Effector CD8-positive, alpha-beta T cell (primary cell): ENCODE measurements around the gene GAGE1.
"Not testable (repeated sequence)": the region's sequence is repeated elsewhere in the genome, so short reads cannot be mapped to it uniquely, and the experiment has no call there.

Source experiments
- DNase-seq: peaks from one replicate; lab custom pipeline; 2025; lab: John Stamatoyannopoulos, UW
- total RNA-seq, 4 experiments: gene quantifications; one replicate each; lab custom pipeline; 2026; lab: John Stamatoyannopoulos, UW

The GAGE1 gene, protein sequence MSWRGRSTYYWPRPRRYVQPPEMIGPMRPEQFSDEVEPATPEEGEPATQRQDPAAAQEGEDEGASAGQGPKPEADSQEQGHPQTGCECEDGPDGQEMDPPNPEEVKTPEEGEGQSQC
- 0 reads per million in 4 experiments for total RNA-seq

- not testable (repeated sequence) for DNase-seq
Observed at GRCh38 chrX:49598720-49599119, at the start of gene GAGE1. Gene GAGE1, plus strand, starts transcription at chrX:49599020. Its CDS starts 1,155 bp downstream, at chrX:49600175.

DNA sequence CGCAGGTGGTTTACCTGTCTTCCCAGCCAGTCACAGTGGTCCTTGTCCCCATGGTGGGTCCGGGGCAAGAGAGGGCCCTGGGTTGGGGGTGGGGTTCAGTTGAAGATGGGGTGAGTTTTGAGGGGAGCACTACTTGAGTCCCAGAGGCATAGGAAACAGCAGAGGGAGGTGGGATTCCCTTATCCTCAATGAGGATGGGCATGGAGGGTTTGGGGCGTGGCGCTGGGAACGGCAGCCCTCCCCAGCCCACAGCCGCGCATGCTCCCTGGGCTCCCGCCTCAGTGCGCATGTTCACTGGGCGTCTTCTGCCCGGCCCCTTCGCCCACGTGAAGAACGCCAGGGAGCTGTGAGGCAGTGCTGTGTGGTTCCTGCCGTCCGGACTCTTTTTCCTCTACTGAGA lies 47.8 kb upstream of the GAGE1 start, which contains the start of gene GAGE12E:
TSS of gene GAGE12E (plus strand) at position 301 of the 400 bp plus-strand sequence. CDS start 1,155 bp downstream, outside the sequence.
- DNase-seq: not testable (repeated sequence)

GRCh38 chrX:49560542-49560941 lies 38.3 kb upstream of the GAGE1 start, which contains the start of gene GAGE12F:
Gene GAGE12F, plus strand, starts transcription at chrX:49560842. Its CDS starts 1,155 bp downstream, at chrX:49561997.
- not testable (repeated sequence) for DNase-seq

DNA sequence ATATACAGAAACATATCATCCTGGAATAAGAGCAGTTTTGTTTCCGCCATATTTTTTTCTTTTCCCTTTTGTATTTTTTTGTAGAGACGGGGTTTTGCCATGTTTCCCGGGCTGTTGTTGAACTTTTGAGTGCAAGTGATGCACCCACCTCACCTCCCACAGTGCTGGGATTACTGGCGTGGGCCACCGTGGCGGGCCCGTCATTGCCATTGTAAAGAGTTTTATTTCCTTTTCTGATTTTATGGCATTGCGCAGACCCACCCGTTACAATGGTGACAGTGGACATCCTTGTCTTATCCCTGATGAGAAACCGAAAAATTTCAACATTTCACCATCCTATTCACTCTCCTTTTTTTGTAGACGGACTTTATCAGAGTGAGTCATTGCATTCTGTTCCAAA lies 30.1 kb upstream of the GAGE1 start:
- DNase-seq: not testable (repeated sequence)

GRCh38 chrX:49569152-49569551 lies 29.7 kb upstream of the GAGE1 start:
- not testable (repeated sequence) for DNase-seq

GRCh38 chrX:49570100-49570499 lies 28.7 kb upstream of the GAGE1 start, which contains the start of gene GAGE12G:
Gene GAGE12G, plus strand, starts transcription at chrX:49570400. Its CDS starts 1,155 bp downstream, at chrX:49571555.
- not testable (repeated sequence) for DNase-seq

GRCh38 chrX:49579649-49580048 lies 19.2 kb upstream of the GAGE1 start, which contains the start of gene GAGE12H:
Gene GAGE12H, plus strand, starts transcription at chrX:49579949. Its CDS starts 1,155 bp downstream, at chrX:49581104.
- DNase-seq: not testable (repeated sequence)

GRCh38 chrX:49589196-49589595 lies 9.6 kb upstream of the GAGE1 start, which contains the start of gene GAGE2A:
Gene GAGE2A, plus strand, starts transcription at chrX:49589496. Its CDS starts 1,155 bp downstream, at chrX:49590651.
- DNase-seq: not testable (repeated sequence)

DNA sequence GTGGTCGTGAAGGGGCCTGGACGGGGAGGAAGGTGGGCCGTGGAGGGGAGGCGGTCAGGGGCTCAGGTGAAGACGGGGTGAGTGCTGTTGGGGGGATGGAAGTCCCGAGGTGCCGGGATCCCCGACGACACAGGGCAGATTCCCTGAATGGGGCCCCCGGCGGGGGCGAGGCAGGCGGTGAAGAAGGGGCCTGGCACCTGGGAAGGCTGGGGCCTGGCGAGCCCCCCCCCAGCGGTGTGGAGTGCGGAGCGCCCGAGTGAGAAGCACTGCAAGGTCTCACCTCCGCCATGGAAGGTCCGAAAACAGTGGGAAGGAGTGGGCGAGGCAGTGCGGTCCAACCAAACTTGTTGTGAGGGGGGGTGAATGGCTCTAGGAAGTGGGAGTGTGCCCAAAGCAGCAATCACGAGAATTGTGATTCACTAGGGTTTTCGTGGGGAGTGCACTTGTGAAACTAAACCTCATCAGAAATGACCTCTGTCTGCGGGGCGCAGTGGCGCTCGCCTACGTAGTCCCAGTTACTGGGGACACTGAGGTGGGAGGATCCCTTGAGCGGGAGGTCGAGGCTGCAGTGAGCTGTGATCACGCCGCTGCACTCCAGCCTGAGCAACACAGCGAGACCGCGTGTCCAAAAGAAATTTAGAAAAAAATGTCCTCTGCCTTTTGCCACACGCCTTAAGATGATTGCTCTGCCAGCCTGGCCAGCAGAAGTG lies 8.9 kb upstream of the GAGE1 start:
- DNase-seq: not testable (repeated sequence)

GRCh38 chrX:49590488-49590887 lies 8.3 kb upstream of the GAGE1 start:
- not testable (repeated sequence) for DNase-seq

- no peak for DNase-seq
Observed at GRCh38 chrX:49610718-49611310, 12.0 kb downstream of the GAGE1 start.

DNA sequence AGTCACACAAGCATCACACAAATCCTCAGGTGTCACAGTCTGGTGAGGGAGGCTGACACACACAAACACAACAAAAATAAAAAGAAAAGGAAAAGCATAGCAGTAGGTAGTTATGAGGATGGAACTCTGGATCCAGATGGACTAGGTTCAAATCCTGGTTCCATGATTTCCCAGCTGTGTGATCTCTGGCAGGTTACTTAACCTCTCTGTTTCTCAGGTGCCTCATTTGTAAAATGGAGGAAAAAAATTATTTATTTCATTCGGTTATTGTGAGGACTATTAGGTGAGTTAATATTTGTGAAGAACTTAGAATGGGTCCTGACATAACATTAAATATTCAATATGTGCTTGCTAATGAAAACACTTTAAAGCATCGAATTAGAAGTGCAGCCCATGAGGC lies 19.8 kb downstream of the GAGE1 start:
- DNase-seq: no peak

- DNase-seq: peak; percentile 14
Observed at GRCh38 chrX:49627086-49627777, 28.4 kb downstream of the GAGE1 start.

GRCh38 chrX:49644991-49645637 lies 46.3 kb downstream of the GAGE1 start:
- no peak for DNase-seq

- no peak for DNase-seq
Observed at GRCh38 chrX:49656533-49656932, 57.7 kb downstream of the GAGE1 start.
